Neural cell (in vitro differentiated cells): ENCODE data around the gene ITGA5. TPM values are rescaled to one million over a fixed set of nuclear protein-coding genes. Genes with fewer than 3 reads are reported as not detected.

ENCODE experiments used
- H2AFZ ChIP-seq: fragments of 200-600, 300-800 bp; sonication (generic), shearing (Covaris generic); 2 replicates; pipeline ENCODE4 v1.6.0; 2014; ENCODE audit warnings: low read depth, mild to moderate bottlenecking, antibody characterized with exemption, low read length, moderate library complexity
- H3F3A ChIP-seq: fragments of 200-600 bp; shearing (Covaris generic); 2 replicates; pipeline ENCODE4 v1.6.1; 2016; ENCODE audit warnings: mild to moderate bottlenecking, moderate library complexity, mixed read lengths, antibody characterized with exemption, low read length; ENCODE audit not compliant: insufficient read depth, poor library complexity, severe bottlenecking
- H3K27ac ChIP-seq: fragments of 200-600, 300-800 bp; sonication (generic), shearing (Covaris generic); 2 replicates; pipeline ENCODE4 v1.5.1; 2014; ENCODE audit warnings: mild to moderate bottlenecking, low read length, moderate library complexity
- H3K27me3 ChIP-seq: fragments of 300-800, 200-600 bp; sonication (generic), shearing (Covaris generic); 2 replicates; pipeline ENCODE4 v1.6.0; 2014; ENCODE audit warnings: mild to moderate bottlenecking, low read depth, low read length, moderate library complexity; ENCODE audit not compliant: insufficient read depth
- H3K36me3 ChIP-seq: fragments of 300-800, 200-600 bp; sonication (generic), shearing (Covaris generic); 2 replicates; pipeline ENCODE4 v1.5.1; 2014; ENCODE audit warnings: mild to moderate bottlenecking, antibody characterized with exemption, low read length, moderate library complexity; ENCODE audit not compliant: insufficient read depth
- H3K4me2 ChIP-seq: fragments of 300-800, 200-600 bp; sonication (generic), shearing (Covaris generic); 2 replicates; pipeline ENCODE4 v1.6.0; 2014; ENCODE audit warnings: mild to moderate bottlenecking, low read length
- H3K4me3 ChIP-seq: fragments of 300-800, 200-600 bp; sonication (generic), shearing (Covaris generic); 2 replicates; pipeline ENCODE4 v1.5.1; 2014; ENCODE audit warnings: mild to moderate bottlenecking, low read length, moderate library complexity
- H3K79me2 ChIP-seq: fragments of 200-600 bp; shearing (Covaris generic); replicated peaks from 2 replicates; pipeline ENCODE4 v1.6.0; 2014; ENCODE audit warnings: mild to moderate bottlenecking, low read length, moderate library complexity; ENCODE audit not compliant: insufficient read depth
- H3K9ac ChIP-seq: fragments of 300-800, 200-600 bp; sonication (generic), shearing (Covaris generic); 2 replicates; pipeline ENCODE4 v1.6.1; 2016; ENCODE audit warnings: mild to moderate bottlenecking, low read length, mixed read lengths
- H3K9me2 ChIP-seq: fragments of 200-600 bp; shearing (Covaris generic); 2 replicates; pipeline ENCODE4 v1.6.1; 2016; ENCODE audit warnings: mild to moderate bottlenecking, low read length, mixed read lengths; ENCODE audit not compliant: insufficient read depth
- H3K9me3 ChIP-seq: fragments of 200-600, 300-800 bp; sonication (generic), shearing (Covaris generic); 2 replicates; pipeline ENCODE4 v1.6.1; 2016; ENCODE audit warnings: mild to moderate bottlenecking, mixed run types, low read length, moderate library complexity, mixed read lengths
- H4K20me1 ChIP-seq: fragments of 200-600 bp; shearing (Covaris generic); 2 replicates; pipeline ENCODE4 v1.6.1; 2016; ENCODE audit warnings: mild to moderate bottlenecking, mixed run types; ENCODE audit not compliant: insufficient read depth
- EP300 ChIP-seq: fragments of 450-650 bp; conservative IDR thresholded peaks from 2 replicates; pipeline ENCODE4 v1.6.1; 2014; ENCODE audit warnings: antibody characterized with exemption, mild to moderate bottlenecking, moderate library complexity; ENCODE audit not compliant: poor library complexity, severe bottlenecking
- EZH2 ChIP-seq: fragments of 200-600, 300-800 bp; shearing (Covaris generic), sonication (generic); IDR thresholded peaks from 2 replicates; pipeline ENCODE4 v1.6.1; 2014; ENCODE audit warnings: antibody characterized with exemption, low read length, borderline replicate concordance, mild to moderate bottlenecking; ENCODE audit not compliant: insufficient read depth, poor library complexity, severe bottlenecking
- MXI1 ChIP-seq: fragments of 450-650 bp; conservative IDR thresholded peaks from 2 replicates; pipeline ENCODE4 v1.6.1; 2014; ENCODE audit warnings: antibody characterized with exemption, mild to moderate bottlenecking; ENCODE audit not compliant: poor library complexity, severe bottlenecking
- POLR2AphosphoS5 ChIP-seq: IDR thresholded peaks from 2 replicates; pipeline ENCODE4 v1.6.1; 2012
- RAD21 ChIP-seq: fragments of 450-650 bp; conservative IDR thresholded peaks from 2 replicates; pipeline ENCODE4 v1.6.1; 2014; ENCODE audit warnings: antibody characterized with exemption, mild to moderate bottlenecking, moderate library complexity
- SMC3 ChIP-seq: fragments of 450-650 bp; conservative IDR thresholded peaks from 2 replicates; pipeline ENCODE4 v1.6.1; 2014; ENCODE audit warnings: antibody characterized with exemption, mild to moderate bottlenecking, moderate library complexity; ENCODE audit not compliant: poor library complexity
- TAF1 ChIP-seq: IDR thresholded peaks from 2 replicates; pipeline ENCODE4 v1.6.1; 2012; ENCODE audit warnings: low read depth
- polyA plus RNA-seq: library from polyadenylated mRNA; depleted of rRNA; stranded (reverse); fragments of >200 nt; gene quantifications from 2 replicates; pipeline ENCODE4 v1.2.3, GENCODE V29; 2014
- TF ChIP-seq, protein P1 (sequence below): fragments of 450-650 bp; IDR thresholded peaks from 2 replicates; pipeline ENCODE4 v1.5.1; 2014; ENCODE audit warnings: antibody characterized with exemption, mild to moderate bottlenecking, moderate library complexity; ENCODE audit not compliant: poor library complexity, severe bottlenecking
- TF ChIP-seq, protein P2 (sequence below): IDR thresholded peaks from 2 replicates; pipeline ENCODE4 v1.6.1; 2012; ENCODE audit warnings: borderline replicate concordance

The ITGA5 gene
- polyA plus RNA-seq, 1 donor from 2014 or later: not detected

DNA sequence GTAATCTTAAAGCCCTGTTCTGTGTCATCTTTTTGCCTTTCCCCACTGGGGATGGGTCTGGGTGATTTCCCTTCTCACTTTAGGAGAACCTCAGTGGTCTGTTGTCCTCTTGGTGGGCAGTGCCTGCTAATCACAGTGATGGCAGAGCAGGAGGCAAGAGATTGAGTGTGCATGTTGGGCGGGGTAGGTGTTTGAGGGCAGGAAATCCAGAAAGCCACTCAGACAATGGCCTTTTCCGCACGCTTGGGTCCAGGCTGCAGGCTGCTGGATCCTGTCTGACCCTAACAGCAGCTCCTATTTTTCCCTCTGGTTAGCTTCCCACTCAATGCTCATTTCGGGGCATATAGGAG lies 13.7 kb upstream of the ITGA5 start:
- Histone ChIP-seq H3F3A (no peaks in the 10 kb centered on the region), H3K9me3 (no peaks in the 10 kb centered on the region), H3K36me3 (no peaks in the 10 kb centered on the region), H3K9ac (no peak overlapping the region), H3K9me2 (no peaks in the 10 kb centered on the region), H3K4me2 (no peak overlapping the region), H3K4me3 (no peak overlapping the region), H2AFZ (no peak overlapping the region), H3K27me3 (no peaks in the 10 kb centered on the region), H3K27ac (no peak overlapping the region), H4K20me1 (no peaks in the 10 kb centered on the region), H3K79me2 (no peaks in the 10 kb centered on the region)
- no peak for TF ChIP-seq EZH2
- no peak for TF ChIP-seq MXI1
- no peak for TF ChIP-seq POLR2AphosphoS5
- TF ChIP-seq, protein P1, sequence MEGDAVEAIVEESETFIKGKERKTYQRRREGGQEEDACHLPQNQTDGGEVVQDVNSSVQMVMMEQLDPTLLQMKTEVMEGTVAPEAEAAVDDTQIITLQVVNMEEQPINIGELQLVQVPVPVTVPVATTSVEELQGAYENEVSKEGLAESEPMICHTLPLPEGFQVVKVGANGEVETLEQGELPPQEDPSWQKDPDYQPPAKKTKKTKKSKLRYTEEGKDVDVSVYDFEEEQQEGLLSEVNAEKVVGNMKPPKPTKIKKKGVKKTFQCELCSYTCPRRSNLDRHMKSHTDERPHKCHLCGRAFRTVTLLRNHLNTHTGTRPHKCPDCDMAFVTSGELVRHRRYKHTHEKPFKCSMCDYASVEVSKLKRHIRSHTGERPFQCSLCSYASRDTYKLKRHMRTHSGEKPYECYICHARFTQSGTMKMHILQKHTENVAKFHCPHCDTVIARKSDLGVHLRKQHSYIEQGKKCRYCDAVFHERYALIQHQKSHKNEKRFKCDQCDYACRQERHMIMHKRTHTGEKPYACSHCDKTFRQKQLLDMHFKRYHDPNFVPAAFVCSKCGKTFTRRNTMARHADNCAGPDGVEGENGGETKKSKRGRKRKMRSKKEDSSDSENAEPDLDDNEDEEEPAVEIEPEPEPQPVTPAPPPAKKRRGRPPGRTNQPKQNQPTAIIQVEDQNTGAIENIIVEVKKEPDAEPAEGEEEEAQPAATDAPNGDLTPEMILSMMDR: no peak

DNA sequence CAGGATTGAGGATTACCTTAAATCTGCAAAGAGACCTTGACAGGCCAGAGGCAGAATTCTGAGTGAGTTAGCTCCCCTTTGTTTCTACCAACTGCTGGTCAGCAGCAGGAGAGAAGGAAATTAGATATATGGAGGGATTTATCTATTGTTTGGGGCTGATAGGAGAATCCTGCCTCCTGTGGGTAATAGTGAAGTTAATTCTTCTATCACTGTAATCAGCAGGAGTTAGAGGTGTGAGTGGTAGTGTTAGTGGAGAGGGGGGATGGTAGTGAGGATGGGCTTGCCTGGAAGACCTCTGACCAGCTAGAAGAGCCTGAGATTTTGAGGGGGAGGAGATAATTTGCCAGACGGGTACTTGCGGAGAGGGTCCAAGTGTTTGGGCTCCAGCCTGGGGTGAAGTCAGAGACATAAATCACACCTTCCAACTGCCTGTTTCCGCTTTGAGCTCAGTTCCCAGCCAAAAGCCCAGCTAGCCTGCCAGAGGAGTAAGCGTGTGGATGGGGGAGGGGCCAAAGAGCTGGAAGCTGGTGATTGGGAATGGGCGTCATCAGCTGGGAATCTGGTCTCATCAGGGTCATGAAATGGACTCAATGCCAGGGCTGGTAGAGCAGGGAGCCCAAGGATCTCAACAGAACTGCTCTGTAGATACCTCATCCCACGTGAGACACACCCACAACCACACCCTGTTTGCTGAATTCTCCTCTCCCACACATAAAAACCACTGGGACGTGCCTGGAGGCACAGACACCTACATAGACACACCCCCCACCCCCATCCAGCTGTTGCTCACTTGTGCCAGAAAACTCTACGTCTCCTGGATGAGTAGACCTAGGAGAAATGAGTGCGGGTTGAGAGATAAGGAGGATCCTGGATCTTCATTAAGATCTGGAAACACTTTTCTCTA lies 13.1 kb upstream of the ITGA5 start:
- Histone ChIP-seq H3K27me3 (no peaks in the 10 kb centered on the region), H3K4me2 (no peak overlapping the region), H3F3A (no peaks in the 10 kb centered on the region), H2AFZ (no peak overlapping the region), H3K4me3 (no peak overlapping the region), H4K20me1 (no peaks in the 10 kb centered on the region), H3K9ac (no peak overlapping the region), H3K27ac (no peak overlapping the region), H3K9me2 (no peaks in the 10 kb centered on the region), H3K36me3 (no peaks in the 10 kb centered on the region), H3K9me3 (no peaks in the 10 kb centered on the region), H3K79me2 (no peaks in the 10 kb centered on the region)
- TF ChIP-seq MXI1 (no peak), EZH2 (no peak), RAD21 (no peak), POLR2AphosphoS5 (no peak), TAF1 (no peak), SMC3 (no peak), EP300 (no peak)
- TF ChIP-seq, protein P2, sequence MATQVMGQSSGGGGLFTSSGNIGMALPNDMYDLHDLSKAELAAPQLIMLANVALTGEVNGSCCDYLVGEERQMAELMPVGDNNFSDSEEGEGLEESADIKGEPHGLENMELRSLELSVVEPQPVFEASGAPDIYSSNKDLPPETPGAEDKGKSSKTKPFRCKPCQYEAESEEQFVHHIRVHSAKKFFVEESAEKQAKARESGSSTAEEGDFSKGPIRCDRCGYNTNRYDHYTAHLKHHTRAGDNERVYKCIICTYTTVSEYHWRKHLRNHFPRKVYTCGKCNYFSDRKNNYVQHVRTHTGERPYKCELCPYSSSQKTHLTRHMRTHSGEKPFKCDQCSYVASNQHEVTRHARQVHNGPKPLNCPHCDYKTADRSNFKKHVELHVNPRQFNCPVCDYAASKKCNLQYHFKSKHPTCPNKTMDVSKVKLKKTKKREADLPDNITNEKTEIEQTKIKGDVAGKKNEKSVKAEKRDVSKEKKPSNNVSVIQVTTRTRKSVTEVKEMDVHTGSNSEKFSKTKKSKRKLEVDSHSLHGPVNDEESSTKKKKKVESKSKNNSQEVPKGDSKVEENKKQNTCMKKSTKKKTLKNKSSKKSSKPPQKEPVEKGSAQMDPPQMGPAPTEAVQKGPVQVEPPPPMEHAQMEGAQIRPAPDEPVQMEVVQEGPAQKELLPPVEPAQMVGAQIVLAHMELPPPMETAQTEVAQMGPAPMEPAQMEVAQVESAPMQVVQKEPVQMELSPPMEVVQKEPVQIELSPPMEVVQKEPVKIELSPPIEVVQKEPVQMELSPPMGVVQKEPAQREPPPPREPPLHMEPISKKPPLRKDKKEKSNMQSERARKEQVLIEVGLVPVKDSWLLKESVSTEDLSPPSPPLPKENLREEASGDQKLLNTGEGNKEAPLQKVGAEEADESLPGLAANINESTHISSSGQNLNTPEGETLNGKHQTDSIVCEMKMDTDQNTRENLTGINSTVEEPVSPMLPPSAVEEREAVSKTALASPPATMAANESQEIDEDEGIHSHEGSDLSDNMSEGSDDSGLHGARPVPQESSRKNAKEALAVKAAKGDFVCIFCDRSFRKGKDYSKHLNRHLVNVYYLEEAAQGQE: no peak
- TF ChIP-seq, protein P1: no peak
